ENCODE data around the gene GALNT11. TPM values are rescaled to one million over a fixed set of nuclear protein-coding genes. Genes with fewer than 3 reads are reported as not detected.

The GALNT11 gene
- total RNA-seq, result 27.5 and 29.9 TPM in 2 replicates

GRCh38 chr7:152025077-152025936, at the start of gene GALNT11:
Gene GALNT11 (plus strand): TSS chr7:152025674. CDS start chr7:152094228, 68,554 bp downstream.
- H3K4me3 ChIP-seq (ENCODE audit: low read depth, low read length), result peak within 1 kb of the TSS; percentile 79
- DNase-seq (ENCODE audit: low read depth), result no peak
- TF ChIP-seq CTCF (conservative IDR thresholded peaks at IDR 0.05; ENCODE audit: low read depth, low read length), result peak; percentile 9

DNA sequence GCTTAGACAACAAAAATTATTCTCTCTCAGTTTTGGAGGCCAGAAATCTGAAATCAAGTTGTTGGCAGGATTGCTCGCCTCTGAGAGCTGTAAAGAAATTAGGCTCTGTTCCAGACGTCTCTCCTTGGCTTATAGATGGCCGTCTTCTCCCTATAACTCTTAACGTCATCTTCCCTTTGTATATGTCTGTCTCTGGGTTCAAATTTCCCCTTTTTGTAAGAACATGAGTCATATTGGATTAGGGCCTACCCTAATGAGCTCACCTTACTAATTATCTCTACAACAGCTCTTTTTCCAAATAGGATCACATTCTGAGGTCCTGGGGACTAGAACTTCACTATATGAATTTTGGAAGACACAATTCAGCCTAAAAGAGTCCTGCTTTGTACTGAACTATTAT, 46.9 kb upstream of the GALNT11 start:
- H3K4me3 ChIP-seq (ENCODE audit: low read depth, low read length), result no peak overlapping the region
- DNase-seq (ENCODE audit: low read depth), result no peak
- TF ChIP-seq CTCF (conservative IDR thresholded peaks at IDR 0.05; ENCODE audit: low read depth, low read length), result no peak

- DNase-seq (ENCODE audit: low read depth), result no peak
- no peak overlapping the region for H3K4me3 ChIP-seq (ENCODE audit: low read depth, low read length)
- TF ChIP-seq CTCF (conservative IDR thresholded peaks at IDR 0.05; ENCODE audit: low read depth, low read length), result no peak
These were observed 44.3 kb upstream of the GALNT11 start for GRCh38 chr7:151981223-151981622.

- no peak overlapping the region for H3K4me3 ChIP-seq (ENCODE audit: low read depth, low read length)
- DNase-seq (ENCODE audit: low read depth), result no peak
- TF ChIP-seq CTCF (conservative IDR thresholded peaks at IDR 0.05; ENCODE audit: low read depth, low read length), result no peak
These were observed 42.7 kb upstream of the GALNT11 start for GRCh38 chr7:151982806-151983205.

GRCh38 chr7:151984612-151985011, 40.9 kb upstream of the GALNT11 start:
- TF ChIP-seq CTCF (conservative IDR thresholded peaks at IDR 0.05; ENCODE audit: low read depth, low read length), result no peak
- no peak for DNase-seq (ENCODE audit: low read depth)
- no peak overlapping the region for H3K4me3 ChIP-seq (ENCODE audit: low read depth, low read length)

DNA sequence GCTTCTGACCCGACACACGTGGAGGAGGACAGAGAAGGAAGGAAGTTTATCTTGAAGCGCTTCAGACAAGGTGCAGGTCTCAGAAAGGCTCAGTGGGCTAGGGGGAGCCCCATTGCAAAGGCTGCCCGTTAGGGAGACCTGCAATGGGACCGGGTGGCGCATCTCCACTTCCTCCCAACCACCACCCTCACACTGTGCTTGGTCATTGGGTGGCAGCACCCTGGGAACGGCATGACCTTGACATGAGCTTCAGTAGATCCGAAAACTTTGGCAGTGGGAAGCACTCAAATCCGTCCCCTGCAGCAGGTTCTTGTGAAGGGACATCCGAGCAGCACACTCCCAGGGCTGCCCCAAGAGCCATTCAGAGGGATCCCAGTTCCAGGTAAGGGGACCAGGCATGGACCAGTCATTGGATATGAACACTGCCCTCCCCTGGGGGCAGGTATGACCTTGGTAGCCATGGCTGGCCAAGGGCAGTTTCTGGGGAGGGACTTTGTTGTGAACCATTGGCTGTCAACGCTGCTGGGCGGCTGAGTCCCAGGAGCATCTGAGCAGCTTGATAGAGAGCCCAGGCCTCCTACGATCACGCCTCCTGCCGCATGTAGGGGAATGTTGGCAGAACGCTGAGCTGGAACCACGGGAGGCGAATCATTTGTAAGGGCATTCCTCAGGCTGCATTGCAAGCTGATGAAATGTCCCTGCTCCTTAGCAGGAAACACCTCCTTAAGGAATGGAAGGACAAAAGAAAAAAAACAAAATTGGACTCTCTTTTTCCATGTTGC, 37.5 kb upstream of the GALNT11 start:
- TF ChIP-seq CTCF (conservative IDR thresholded peaks at IDR 0.05; ENCODE audit: low read depth, low read length), result no peak
- no peak for DNase-seq (ENCODE audit: low read depth)
- H3K4me3 ChIP-seq (ENCODE audit: low read depth, low read length), result no peak overlapping the region

All from epithelial cell of proximal tubule (primary cell).